D721Med (cell line): ENCODE results near the gene PARP4.
"Not testable (repeated sequence)": the region's sequence is repeated elsewhere in the genome, so short reads cannot be mapped to it uniquely, and the experiment has no call there.

ENCODE experiments used
- DNase-seq: peaks from one replicate; pipeline ENCODE4 v3.0.0; 2011; ENCODE audit warnings: low spot score; ENCODE audit not compliant: insufficient read length
- FAIRE-seq: peaks from 2 replicates; lab custom pipeline; 2011; peaks lifted over from hg19 to GRCh38; lab: Jason Lieb, UNC
- CTCF ChIP-seq: IDR thresholded peaks from 2 replicates; pipeline ENCODE4 v1.5.1; 2012; ENCODE audit warnings: mild to moderate bottlenecking, control low read depth; ENCODE audit not compliant: insufficient read depth; ENCODE audit errors: missing control alignments

PARP4 gene

GRCh38 chr13:24407844-24408243, 104.7 kb downstream of the PARP4 start:
- no peak for TF ChIP-seq CTCF
- FAIRE-seq (no peak), DNase-seq (no peak)

GRCh38 chr13:24406524-24406923, 106.1 kb downstream of the PARP4 start:
- DNase-seq, result no peak
- no peak for TF ChIP-seq CTCF
- FAIRE-seq, result no peak

DNA sequence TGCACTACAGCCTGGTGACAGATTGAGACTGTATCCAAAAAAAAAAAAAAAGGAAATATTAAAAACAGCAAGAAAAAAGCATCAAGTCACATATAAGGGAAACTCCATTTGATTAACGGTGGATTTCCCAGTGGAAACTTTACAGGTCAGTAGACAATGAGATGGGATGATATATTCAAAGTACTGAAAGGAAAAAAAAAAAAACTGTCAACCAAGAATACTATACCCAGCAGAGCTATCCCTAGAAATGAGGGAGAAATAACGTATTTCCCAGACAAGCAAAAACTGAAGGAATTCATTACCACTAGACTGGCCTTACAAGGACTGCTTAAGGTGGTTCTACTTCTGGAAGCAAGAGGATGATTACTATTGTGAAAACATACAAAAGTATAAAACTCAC, 115.8 kb downstream of the PARP4 start:
- TF ChIP-seq CTCF, result no peak
- DNase-seq (no peak), FAIRE-seq (no peak)

- FAIRE-seq, result no peak
- no peak for DNase-seq
- TF ChIP-seq CTCF, result no peak
These were observed 119.6 kb downstream of the PARP4 start for GRCh38 chr13:24392972-24393371.

- FAIRE-seq, DNase-seq: not testable (repeated sequence)
These were observed 120.6 kb downstream of the PARP4 start for GRCh38 chr13:24391771-24392683.

DNA sequence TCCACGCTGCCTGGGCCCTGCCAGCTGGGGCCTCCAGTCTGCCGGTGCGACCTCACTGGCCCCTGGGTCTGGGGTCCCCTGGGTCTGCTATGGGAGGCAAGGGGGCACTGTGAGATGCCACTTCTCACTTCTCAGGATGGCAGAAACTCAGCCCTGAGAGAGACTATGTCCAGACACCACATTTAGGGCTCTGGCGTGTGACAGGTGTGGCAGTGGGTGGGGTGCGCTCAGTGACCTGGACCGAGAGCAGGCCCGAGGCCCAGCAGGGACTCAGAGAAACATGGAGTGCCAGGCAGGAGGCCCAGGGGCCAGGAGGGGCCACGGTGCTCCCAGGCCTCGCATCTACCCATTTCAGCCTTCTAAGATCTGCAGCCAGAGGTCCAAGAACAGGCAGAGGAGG, 121.8 kb downstream of the PARP4 start:
- not testable (repeated sequence) for FAIRE-seq, DNase-seq

GRCh38 chr13:24389506-24389905, 123.1 kb downstream of the PARP4 start:
- FAIRE-seq, result no peak
- DNase-seq, result no peak
- TF ChIP-seq CTCF, result no peak

DNA sequence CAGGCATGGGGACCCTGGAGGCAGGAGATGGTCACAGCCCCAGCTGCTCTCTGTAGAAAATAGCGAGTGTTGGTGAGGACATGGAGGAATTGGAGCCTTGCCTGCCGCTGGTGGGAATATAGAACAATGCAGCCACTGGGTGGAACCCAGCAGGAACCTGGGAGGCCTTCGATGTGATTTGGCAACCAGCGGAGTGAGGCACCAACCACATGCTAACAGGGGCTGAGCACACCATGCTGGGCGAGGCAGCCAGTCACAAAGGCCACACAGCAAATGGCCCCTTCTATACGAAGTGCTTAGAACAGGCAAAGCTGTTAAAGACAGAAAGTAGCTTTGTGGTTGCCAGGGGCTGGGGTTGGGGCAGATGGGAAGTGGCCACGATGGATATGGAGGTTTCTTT, 123.8 kb downstream of the PARP4 start:
- not testable (repeated sequence) for DNase-seq, FAIRE-seq
